Activated CD8-positive, alpha-beta memory T cell treated with anti-CD3 and anti-CD28 coated beads for 48 hours (primary cell): ENCODE data around the gene PHF3.

Source experiments
- DNase-seq, 3 experiments: peaks; one replicate each; pipeline ENCODE4 v3.0.0-alpha.2; 2020; ENCODE audit warnings: low read depth in 2 of 3, low spot score in 2 of 3

Gene PHF3

DNA sequence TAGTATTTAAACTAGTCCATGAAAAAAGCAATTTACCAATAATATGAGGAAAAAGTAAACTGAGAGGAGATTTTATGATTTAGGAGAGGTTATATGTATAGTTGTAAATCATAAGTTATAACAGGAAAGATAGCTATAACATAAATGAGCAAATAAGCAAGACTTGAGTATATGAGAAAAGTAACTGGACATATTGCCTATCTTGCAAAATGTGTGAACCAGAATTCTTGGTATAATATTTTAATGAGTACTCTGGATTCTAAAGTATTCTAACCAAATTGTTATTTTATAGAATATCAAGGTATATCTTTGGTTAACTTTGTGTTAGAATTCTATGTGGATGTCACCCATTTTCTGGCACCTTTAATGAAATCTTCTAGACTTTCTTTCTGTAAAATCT, 124.6 kb downstream of the PHF3 start:
- DNase-seq: no peak

DNA sequence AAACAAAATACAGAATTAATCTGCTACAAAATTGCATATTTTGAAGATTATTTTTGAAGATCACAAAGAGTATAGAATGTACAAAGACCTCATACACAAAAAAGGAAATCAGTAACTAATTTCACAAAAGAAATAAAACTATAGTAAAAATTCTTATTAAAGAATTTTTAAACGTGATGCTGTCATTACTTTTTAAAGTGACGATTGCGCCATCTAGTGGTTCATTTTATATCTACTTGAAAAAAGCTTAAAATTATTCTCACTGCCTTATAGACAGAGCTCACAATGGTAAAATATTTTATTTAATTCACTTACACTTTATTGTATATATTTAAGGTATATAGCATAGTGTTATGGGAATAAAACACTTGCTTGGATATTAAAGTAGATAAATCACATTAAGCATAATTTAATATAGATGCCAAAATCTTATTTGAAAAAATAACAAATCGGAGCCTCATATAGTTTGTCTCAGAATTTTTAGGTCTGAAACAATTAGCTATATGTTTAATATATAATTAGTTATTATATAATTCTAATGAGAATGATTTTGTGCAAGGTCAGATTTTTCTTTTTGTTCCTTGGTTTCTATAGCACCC, 128.8 kb downstream of the PHF3 start:
- no peak for DNase-seq
